Measurements from ENCODE around the gene PDSS2. TPM values are rescaled to one million over a fixed set of nuclear protein-coding genes. Genes with fewer than 3 reads are reported as not detected.

The PDSS2 gene
- total and polyA plus RNA-seq, 3 donors from 2014 or later: 15.1 to 19.4 (median 17.0) TPM

GRCh38 chr6:107360476-107360875 lies 98.9 kb downstream of the PDSS2 start:
- H3K36me3 ChIP-seq (ENCODE audit: low read depth, missing control alignments): no peaks in the 10 kb centered on the region
- H3K4me1 ChIP-seq: no peaks in the 10 kb centered on the region
- no peak overlapping the region for H3K27ac ChIP-seq
- DNase-seq: no peak
- intact Hi-C loops (cut with DNase I; ENCODE audit: low total_unique reads): no loop called here
- TF ChIP-seq CTCF (IDR thresholded peaks at IDR 0.05) (no peak), POLR2A (IDR thresholded peaks at IDR 0.05) (no peak)
- no peaks in the 10 kb centered on the region for H3K27me3 ChIP-seq
- 90 to 96% methylated on average over 2 of the region's 2 CpGs for WGBS, 2 donors
- H3K4me3 ChIP-seq: no peak overlapping the region
- no peaks in the 10 kb centered on the region for H3K9me3 ChIP-seq

GRCh38 chr6:107357842-107358241 lies 101.5 kb downstream of the PDSS2 start:
- H3K36me3 ChIP-seq (ENCODE audit: low read depth, missing control alignments): no peaks in the 10 kb centered on the region
- no peak for DNase-seq
- intact Hi-C loops (cut with DNase I; ENCODE audit: low total_unique reads): no loop called here
- H3K4me1 ChIP-seq: no peaks in the 10 kb centered on the region
- 94 to 95% methylated on average over 2 of the region's 2 CpGs for WGBS, 2 donors
- no peaks in the 10 kb centered on the region for H3K27me3 ChIP-seq
- no peak overlapping the region for H3K27ac ChIP-seq
- TF ChIP-seq POLR2A (IDR thresholded peaks at IDR 0.05): no peak
- TF ChIP-seq CTCF (IDR thresholded peaks at IDR 0.05): no peak
- H3K4me3 ChIP-seq: no peak overlapping the region
- H3K9me3 ChIP-seq: no peaks in the 10 kb centered on the region

- H3K9me3 ChIP-seq: no peaks in the 10 kb centered on the region
- H3K36me3 ChIP-seq (ENCODE audit: low read depth, missing control alignments): no peaks in the 10 kb centered on the region
- no peak overlapping the region for H3K27ac ChIP-seq
- WGBS, 2 donors: 97 to 100% methylated on average over 2 of the region's 2 CpGs
- no peak for TF ChIP-seq CTCF (IDR thresholded peaks at IDR 0.05)
- no peak for TF ChIP-seq POLR2A (IDR thresholded peaks at IDR 0.05)
- H3K27me3 ChIP-seq: no peaks in the 10 kb centered on the region
- H3K4me3 ChIP-seq: no peak overlapping the region
- intact Hi-C loops (cut with DNase I; ENCODE audit: low total_unique reads): no loop called here
- no peak for DNase-seq
- H3K4me1 ChIP-seq: no peaks in the 10 kb centered on the region
These were observed 102.3 kb downstream of the PDSS2 start for GRCh38 chr6:107357031-107357430.

GRCh38 chr6:107355659-107356058 lies 103.7 kb downstream of the PDSS2 start:
- intact Hi-C loops (cut with DNase I; ENCODE audit: low total_unique reads): no loop called here
- H3K4me3 ChIP-seq: no peak overlapping the region
- H3K4me1 ChIP-seq: no peaks in the 10 kb centered on the region
- 89% methylated on average over 3 of the region's 3 CpGs for WGBS, 2 donors
- no peak for DNase-seq
- H3K27me3 ChIP-seq: no peaks in the 10 kb centered on the region
- no peak overlapping the region for H3K27ac ChIP-seq
- no peaks in the 10 kb centered on the region for H3K9me3 ChIP-seq
- no peaks in the 10 kb centered on the region for H3K36me3 ChIP-seq (ENCODE audit: low read depth, missing control alignments)
- no peak for TF ChIP-seq CTCF (IDR thresholded peaks at IDR 0.05)
- no peak for TF ChIP-seq POLR2A (IDR thresholded peaks at IDR 0.05)

- WGBS, 2 donors: 46 to 54% methylated on average over 2 of the region's 2 CpGs
- no peaks in the 10 kb centered on the region for H3K36me3 ChIP-seq (ENCODE audit: low read depth, missing control alignments)
- H3K27me3 ChIP-seq: no peaks in the 10 kb centered on the region
- TF ChIP-seq POLR2A (IDR thresholded peaks at IDR 0.05) (no peak), CTCF (IDR thresholded peaks at IDR 0.05) (no peak)
- no peaks in the 10 kb centered on the region for H3K4me1 ChIP-seq
- intact Hi-C loops (cut with DNase I; ENCODE audit: low total_unique reads): no loop called here
- H3K27ac ChIP-seq: no peak overlapping the region
- H3K4me3 ChIP-seq: no peak overlapping the region
- no peak for DNase-seq
- H3K9me3 ChIP-seq: no peaks in the 10 kb centered on the region
These were observed 104.9 kb downstream of the PDSS2 start for GRCh38 chr6:107354451-107354850.

Data from testis (tissue), 3 donors.